ENCODE measurements around the gene UVRAG. TPM values are rescaled to one million over a fixed set of nuclear protein-coding genes. Genes with fewer than 3 reads are reported as not detected.

Gene UVRAG
- total and polyA plus RNA-seq, 4 donors: 4.4 to 15.1 (median 10.0) TPM

GRCh38 chr11:75911459-75911858 lies 96.4 kb downstream of the UVRAG start:
- no peak overlapping the region for H3K27ac ChIP-seq (ENCODE audit: low read depth in 1 of 2, low read length in 2 of 2)
- no peaks in the 10 kb centered on the region for H3K9me3 ChIP-seq (ENCODE audit: control insufficient read depth in 4 of 4, low read length in 3 of 4)
- DNase-seq (ENCODE audit: low spot score): no peak
- H3K4me3 ChIP-seq (ENCODE audit: low read depth in 1 of 3, low read length in 3 of 3): no peak overlapping the region
- TF ChIP-seq, protein P1, sequence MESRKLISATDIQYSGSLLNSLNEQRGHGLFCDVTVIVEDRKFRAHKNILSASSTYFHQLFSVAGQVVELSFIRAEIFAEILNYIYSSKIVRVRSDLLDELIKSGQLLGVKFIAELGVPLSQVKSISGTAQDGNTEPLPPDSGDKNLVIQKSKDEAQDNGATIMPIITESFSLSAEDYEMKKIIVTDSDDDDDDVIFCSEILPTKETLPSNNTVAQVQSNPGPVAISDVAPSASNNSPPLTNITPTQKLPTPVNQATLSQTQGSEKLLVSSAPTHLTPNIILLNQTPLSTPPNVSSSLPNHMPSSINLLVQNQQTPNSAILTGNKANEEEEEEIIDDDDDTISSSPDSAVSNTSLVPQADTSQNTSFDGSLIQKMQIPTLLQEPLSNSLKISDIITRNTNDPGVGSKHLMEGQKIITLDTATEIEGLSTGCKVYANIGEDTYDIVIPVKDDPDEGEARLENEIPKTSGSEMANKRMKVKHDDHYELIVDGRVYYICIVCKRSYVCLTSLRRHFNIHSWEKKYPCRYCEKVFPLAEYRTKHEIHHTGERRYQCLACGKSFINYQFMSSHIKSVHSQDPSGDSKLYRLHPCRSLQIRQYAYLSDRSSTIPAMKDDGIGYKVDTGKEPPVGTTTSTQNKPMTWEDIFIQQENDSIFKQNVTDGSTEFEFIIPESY (IDR thresholded peaks at IDR 0.05): no peak
- TF ChIP-seq FOXA1 (IDR thresholded peaks at IDR 0.05) (no peak), YY1 (IDR thresholded peaks at IDR 0.05) (no peak), HNF4A (conservative IDR thresholded peaks at IDR 0.05) (no peak), RAD21 (IDR thresholded peaks at IDR 0.05) (no peak), MAX (IDR thresholded peaks at IDR 0.05) (no peak)
- H3K27me3 ChIP-seq (ENCODE audit: control insufficient read depth in 4 of 4, insufficient read depth in 4 of 4, low read length in 3 of 4): no peaks in the 10 kb centered on the region
- no peak overlapping the region for H3K9ac ChIP-seq (ENCODE audit: low read depth in 1 of 2, low read length in 2 of 2)
- 93% methylated on average over 11 of the region's 11 CpGs for WGBS
- H3K4me1 ChIP-seq (ENCODE audit: control insufficient read depth in 4 of 4, insufficient read depth in 4 of 4, low read length in 3 of 4): no peaks in the 10 kb centered on the region
- H3K36me3 ChIP-seq (ENCODE audit: control insufficient read depth in 4 of 4, insufficient read depth in 3 of 4, low read depth in 1 of 4, low read length in 3 of 4): peaks cover 0 to 2% (median 0%) of the 10 kb centered on the region in 4 donors

DNA sequence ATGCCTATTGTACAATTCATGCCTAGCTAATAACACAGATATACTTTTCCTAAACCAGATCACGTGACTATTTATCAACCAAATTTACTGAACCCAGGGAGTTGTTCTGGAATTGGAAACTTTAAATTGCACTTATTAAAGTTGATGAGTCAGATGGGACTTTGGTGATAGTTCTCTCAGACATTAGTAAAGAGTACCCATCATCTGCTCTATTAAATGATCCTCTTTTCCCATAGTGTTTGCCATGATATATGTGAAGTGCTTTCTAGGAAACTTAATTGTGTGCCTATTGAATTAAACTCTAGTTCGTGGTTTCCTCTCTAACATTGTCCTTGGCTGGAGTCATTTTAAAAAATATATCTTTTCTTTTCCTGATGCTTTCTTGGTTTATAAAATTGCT lies 99.0 kb downstream of the UVRAG start:
- no peaks in the 10 kb centered on the region for H3K27me3 ChIP-seq (ENCODE audit: control insufficient read depth in 4 of 4, insufficient read depth in 4 of 4, low read length in 3 of 4)
- no peaks in the 10 kb centered on the region for H3K4me1 ChIP-seq (ENCODE audit: control insufficient read depth in 4 of 4, insufficient read depth in 4 of 4, low read length in 3 of 4)
- no peak overlapping the region for H3K4me3 ChIP-seq (ENCODE audit: low read depth in 1 of 3, low read length in 3 of 3)
- WGBS: 96% methylated on average over 2 of the region's 2 CpGs
- H3K27ac ChIP-seq (ENCODE audit: low read depth in 1 of 2, low read length in 2 of 2): no peak overlapping the region
- peaks cover 0 to 2% (median 0%) of the 10 kb centered on the region in 4 donors for H3K36me3 ChIP-seq (ENCODE audit: control insufficient read depth in 4 of 4, insufficient read depth in 3 of 4, low read depth in 1 of 4, low read length in 3 of 4)
- TF ChIP-seq FOXA2 (IDR thresholded peaks at IDR 0.05) (no peak), HNF4G (IDR thresholded peaks at IDR 0.05) (no peak), MAX (IDR thresholded peaks at IDR 0.05) (no peak), FOXA1 (IDR thresholded peaks at IDR 0.05) (no peak), YY1 (IDR thresholded peaks at IDR 0.05) (no peak), EGR1 (IDR thresholded peaks at IDR 0.05; ENCODE audit: low read depth in 2 of 2) (no peak), SP1 (IDR thresholded peaks at IDR 0.05) (no peak), TAF1 (conservative IDR thresholded peaks at IDR 0.05) (no peak), HNF4A (conservative IDR thresholded peaks at IDR 0.05) (no peak), RAD21 (IDR thresholded peaks at IDR 0.05) (no peak), JUND (IDR thresholded peaks at IDR 0.05) (no peak)
- TF ChIP-seq, protein P2, sequence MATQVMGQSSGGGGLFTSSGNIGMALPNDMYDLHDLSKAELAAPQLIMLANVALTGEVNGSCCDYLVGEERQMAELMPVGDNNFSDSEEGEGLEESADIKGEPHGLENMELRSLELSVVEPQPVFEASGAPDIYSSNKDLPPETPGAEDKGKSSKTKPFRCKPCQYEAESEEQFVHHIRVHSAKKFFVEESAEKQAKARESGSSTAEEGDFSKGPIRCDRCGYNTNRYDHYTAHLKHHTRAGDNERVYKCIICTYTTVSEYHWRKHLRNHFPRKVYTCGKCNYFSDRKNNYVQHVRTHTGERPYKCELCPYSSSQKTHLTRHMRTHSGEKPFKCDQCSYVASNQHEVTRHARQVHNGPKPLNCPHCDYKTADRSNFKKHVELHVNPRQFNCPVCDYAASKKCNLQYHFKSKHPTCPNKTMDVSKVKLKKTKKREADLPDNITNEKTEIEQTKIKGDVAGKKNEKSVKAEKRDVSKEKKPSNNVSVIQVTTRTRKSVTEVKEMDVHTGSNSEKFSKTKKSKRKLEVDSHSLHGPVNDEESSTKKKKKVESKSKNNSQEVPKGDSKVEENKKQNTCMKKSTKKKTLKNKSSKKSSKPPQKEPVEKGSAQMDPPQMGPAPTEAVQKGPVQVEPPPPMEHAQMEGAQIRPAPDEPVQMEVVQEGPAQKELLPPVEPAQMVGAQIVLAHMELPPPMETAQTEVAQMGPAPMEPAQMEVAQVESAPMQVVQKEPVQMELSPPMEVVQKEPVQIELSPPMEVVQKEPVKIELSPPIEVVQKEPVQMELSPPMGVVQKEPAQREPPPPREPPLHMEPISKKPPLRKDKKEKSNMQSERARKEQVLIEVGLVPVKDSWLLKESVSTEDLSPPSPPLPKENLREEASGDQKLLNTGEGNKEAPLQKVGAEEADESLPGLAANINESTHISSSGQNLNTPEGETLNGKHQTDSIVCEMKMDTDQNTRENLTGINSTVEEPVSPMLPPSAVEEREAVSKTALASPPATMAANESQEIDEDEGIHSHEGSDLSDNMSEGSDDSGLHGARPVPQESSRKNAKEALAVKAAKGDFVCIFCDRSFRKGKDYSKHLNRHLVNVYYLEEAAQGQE (IDR thresholded peaks at IDR 0.05): no peak
- TF ChIP-seq, protein P1 (IDR thresholded peaks at IDR 0.05): no peak
- TF ChIP-seq, protein P3, sequence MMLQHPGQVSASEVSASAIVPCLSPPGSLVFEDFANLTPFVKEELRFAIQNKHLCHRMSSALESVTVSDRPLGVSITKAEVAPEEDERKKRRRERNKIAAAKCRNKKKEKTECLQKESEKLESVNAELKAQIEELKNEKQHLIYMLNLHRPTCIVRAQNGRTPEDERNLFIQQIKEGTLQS (IDR thresholded peaks at IDR 0.05): no peak
- TF ChIP-seq, protein P4, sequence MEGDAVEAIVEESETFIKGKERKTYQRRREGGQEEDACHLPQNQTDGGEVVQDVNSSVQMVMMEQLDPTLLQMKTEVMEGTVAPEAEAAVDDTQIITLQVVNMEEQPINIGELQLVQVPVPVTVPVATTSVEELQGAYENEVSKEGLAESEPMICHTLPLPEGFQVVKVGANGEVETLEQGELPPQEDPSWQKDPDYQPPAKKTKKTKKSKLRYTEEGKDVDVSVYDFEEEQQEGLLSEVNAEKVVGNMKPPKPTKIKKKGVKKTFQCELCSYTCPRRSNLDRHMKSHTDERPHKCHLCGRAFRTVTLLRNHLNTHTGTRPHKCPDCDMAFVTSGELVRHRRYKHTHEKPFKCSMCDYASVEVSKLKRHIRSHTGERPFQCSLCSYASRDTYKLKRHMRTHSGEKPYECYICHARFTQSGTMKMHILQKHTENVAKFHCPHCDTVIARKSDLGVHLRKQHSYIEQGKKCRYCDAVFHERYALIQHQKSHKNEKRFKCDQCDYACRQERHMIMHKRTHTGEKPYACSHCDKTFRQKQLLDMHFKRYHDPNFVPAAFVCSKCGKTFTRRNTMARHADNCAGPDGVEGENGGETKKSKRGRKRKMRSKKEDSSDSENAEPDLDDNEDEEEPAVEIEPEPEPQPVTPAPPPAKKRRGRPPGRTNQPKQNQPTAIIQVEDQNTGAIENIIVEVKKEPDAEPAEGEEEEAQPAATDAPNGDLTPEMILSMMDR (IDR thresholded peaks at IDR 0.05; ENCODE audit: low read depth, low read length, missing input control): no peak
- no peak overlapping the region for H3K9ac ChIP-seq (ENCODE audit: low read depth in 1 of 2, low read length in 2 of 2)
- no peak for DNase-seq (ENCODE audit: low spot score)
- no peaks in the 10 kb centered on the region for H3K9me3 ChIP-seq (ENCODE audit: control insufficient read depth in 4 of 4, low read length in 3 of 4)
